KMS-11 (cell line): ENCODE data around the gene PTGIS.
"Not testable (repeated sequence)": the region's sequence is repeated elsewhere in the genome, so short reads cannot be mapped to it uniquely, and the experiment has no call there.

Experiments used
- H2AFZ ChIP-seq: fragments of 200-600 bp; sonication (generic); 2 replicates; pipeline ENCODE4 v1.6.1; 2016; ENCODE audit warnings: antibody characterized with exemption, mixed run types, low read depth
- H3K27ac ChIP-seq: fragments of 200-600 bp; sonication (generic); 2 replicates; pipeline ENCODE4 v1.6.1; 2016; ENCODE audit warnings: mild to moderate bottlenecking, mixed run types
- H3K27me3 ChIP-seq: fragments of 200-600 bp; sonication (generic); 2 replicates; pipeline ENCODE4 v1.6.1; 2017; ENCODE audit warnings: mild to moderate bottlenecking, low read depth, mixed run types, moderate library complexity; ENCODE audit not compliant: insufficient read depth
- H3K36me3 ChIP-seq: fragments of 200-600 bp; sonication (generic); 2 replicates; pipeline ENCODE4 v1.6.1; 2017; ENCODE audit warnings: mild to moderate bottlenecking, mixed run types; ENCODE audit not compliant: insufficient read depth
- H3K4me1 ChIP-seq: fragments of 200-600 bp; sonication (generic); 2 replicates; pipeline ENCODE4 v1.6.1; 2016; ENCODE audit warnings: mild to moderate bottlenecking, low read depth, mixed run types; ENCODE audit not compliant: poor library complexity, severe bottlenecking
- H3K4me2 ChIP-seq: fragments of 200-600 bp; sonication (generic); 2 replicates; pipeline ENCODE4 v1.7.0; 2016; ENCODE audit warnings: mild to moderate bottlenecking, mixed run types
- H3K4me3 ChIP-seq: fragments of 200-600 bp; sonication (generic); IDR thresholded peaks from 2 replicates; pipeline ENCODE4 v1.6.1; 2017; ENCODE audit warnings: low read depth, low read length, mixed read lengths; ENCODE audit not compliant: insufficient read depth
- H3K79me2 ChIP-seq: fragments of 200-600 bp; sonication (generic); 2 replicates; pipeline ENCODE4 v1.6.1; 2016; ENCODE audit warnings: low read depth, mixed run types; ENCODE audit not compliant: insufficient read depth
- H3K9ac ChIP-seq: fragments of 200-600 bp; sonication (generic); 2 replicates; pipeline ENCODE4 v1.6.1; 2016; ENCODE audit warnings: mild to moderate bottlenecking, mixed run types
- H4K20me1 ChIP-seq: fragments of 200-600 bp; sonication (generic); 2 replicates; pipeline ENCODE4 v1.6.1; 2016; ENCODE audit warnings: mild to moderate bottlenecking, mixed run types; ENCODE audit not compliant: insufficient read depth
- TF ChIP-seq, protein P1 (sequence below): fragments of 200-600 bp; sonication (generic); conservative IDR thresholded peaks from 2 replicates; pipeline ENCODE4 v1.6.1; 2017; ENCODE audit warnings: low read depth, mild to moderate bottlenecking, antibody characterized with exemption, low read length, moderate library complexity, mixed read lengths

Gene PTGIS

DNA sequence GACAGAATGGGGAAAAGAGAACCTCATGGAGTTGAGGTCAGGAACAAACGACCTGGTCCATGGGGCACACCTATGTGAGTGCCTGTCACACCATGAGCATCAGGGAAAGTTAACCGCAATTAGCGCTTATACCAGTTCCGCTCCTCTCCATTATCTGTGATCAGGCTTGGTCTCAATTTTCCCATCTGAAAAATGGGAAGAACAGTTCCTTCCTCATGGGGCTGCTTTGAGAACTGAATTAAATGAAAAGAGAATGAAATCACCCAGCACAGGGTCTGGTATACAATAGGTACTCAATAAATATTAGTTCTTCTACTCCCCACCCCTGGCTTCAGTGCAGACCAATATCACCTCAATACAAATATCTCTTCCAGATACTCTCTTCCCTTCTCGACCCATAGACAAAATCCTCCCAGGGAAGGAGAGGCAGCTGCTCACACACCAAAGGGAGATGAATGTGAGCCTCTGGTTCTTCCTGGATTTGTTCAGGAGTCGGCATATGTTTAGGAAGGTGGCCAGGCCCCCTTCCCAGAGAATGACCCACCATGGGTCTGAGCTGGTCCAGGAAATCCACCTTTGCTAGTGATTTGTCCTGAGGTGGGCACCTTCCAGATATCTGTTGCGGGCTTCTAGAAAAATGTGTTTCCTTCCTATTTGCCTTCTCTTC is 2.4 kb upstream of the PTGIS start:
- H3K27me3 ChIP-seq = peaks cover 30% of the 10 kb centered on the region
- H3K36me3 ChIP-seq = no peaks in the 10 kb centered on the region
- H4K20me1 ChIP-seq = no peaks in the 10 kb centered on the region
- no peak overlapping the region for H2AFZ ChIP-seq
- H3K79me2 ChIP-seq = no peaks in the 10 kb centered on the region
- no peak overlapping the region for H3K4me3 ChIP-seq
- no peak overlapping the region for H3K4me2 ChIP-seq
- H3K27ac ChIP-seq = no peak overlapping the region
- H3K4me1 ChIP-seq = no peaks in the 10 kb centered on the region
- H3K9ac ChIP-seq = no peak overlapping the region
- TF ChIP-seq, protein P1, sequence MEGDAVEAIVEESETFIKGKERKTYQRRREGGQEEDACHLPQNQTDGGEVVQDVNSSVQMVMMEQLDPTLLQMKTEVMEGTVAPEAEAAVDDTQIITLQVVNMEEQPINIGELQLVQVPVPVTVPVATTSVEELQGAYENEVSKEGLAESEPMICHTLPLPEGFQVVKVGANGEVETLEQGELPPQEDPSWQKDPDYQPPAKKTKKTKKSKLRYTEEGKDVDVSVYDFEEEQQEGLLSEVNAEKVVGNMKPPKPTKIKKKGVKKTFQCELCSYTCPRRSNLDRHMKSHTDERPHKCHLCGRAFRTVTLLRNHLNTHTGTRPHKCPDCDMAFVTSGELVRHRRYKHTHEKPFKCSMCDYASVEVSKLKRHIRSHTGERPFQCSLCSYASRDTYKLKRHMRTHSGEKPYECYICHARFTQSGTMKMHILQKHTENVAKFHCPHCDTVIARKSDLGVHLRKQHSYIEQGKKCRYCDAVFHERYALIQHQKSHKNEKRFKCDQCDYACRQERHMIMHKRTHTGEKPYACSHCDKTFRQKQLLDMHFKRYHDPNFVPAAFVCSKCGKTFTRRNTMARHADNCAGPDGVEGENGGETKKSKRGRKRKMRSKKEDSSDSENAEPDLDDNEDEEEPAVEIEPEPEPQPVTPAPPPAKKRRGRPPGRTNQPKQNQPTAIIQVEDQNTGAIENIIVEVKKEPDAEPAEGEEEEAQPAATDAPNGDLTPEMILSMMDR = no peak

- H3K9ac ChIP-seq = no peak overlapping the region
- no peak overlapping the region for H3K4me3 ChIP-seq
- TF ChIP-seq, protein P1 = no peak
- H3K27me3 ChIP-seq = peaks cover 30% of the 10 kb centered on the region
- no peaks in the 10 kb centered on the region for H3K79me2 ChIP-seq
- H3K4me1 ChIP-seq = no peaks in the 10 kb centered on the region
- H4K20me1 ChIP-seq = no peaks in the 10 kb centered on the region
- no peak overlapping the region for H3K27ac ChIP-seq
- H3K4me2 ChIP-seq = no peak overlapping the region
- no peak overlapping the region for H2AFZ ChIP-seq
- no peaks in the 10 kb centered on the region for H3K36me3 ChIP-seq
Observed at GRCh38 chr20:49569411-49570115, 1.6 kb upstream of the PTGIS start.

DNA sequence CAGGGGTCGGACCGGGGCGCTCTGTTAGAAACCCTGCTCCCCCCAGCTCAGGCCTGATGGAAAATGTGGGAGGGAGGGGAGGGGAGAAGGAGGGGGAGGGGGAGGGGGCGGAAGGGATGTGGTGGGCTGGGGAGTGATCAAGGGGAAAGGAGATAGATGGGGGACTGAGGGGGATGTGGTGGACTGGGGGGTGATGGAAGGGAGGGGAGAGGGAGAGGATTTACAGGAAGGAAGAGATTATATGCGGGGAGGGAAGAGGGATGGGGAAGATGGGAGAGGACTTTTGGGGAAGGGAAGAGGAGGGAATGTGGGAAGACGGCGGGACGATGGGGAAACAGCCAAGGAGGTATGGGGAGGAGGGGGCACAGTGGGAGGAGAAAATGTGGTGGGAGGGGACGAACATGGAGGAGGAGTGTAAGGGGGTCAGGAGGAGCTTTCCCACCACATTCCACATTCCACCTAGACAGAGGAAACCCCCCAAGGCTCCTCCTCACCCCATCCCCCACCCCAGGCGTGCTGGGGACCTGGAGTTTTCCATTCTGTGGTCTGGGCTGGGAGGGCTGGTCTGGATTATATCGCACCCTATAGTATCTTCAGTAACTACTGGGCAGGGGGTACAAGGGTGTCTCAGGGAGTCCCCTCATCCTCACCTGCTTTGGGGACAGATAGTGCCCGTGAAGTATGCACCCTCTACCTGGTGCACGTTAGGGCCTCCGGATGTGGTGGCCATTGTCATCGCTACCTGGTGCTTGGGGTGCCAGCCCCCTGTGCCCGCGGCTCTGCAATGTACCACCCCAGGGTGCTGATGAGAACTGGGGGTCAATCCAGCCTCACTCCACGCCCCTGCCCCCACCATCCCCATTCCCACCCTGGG is 578 bp upstream of the PTGIS start:
- H3K9ac ChIP-seq = no peak overlapping the region
- H3K4me2 ChIP-seq = no peak overlapping the region
- no peaks in the 10 kb centered on the region for H4K20me1 ChIP-seq
- no peak overlapping the region for H2AFZ ChIP-seq
- H3K36me3 ChIP-seq = no peaks in the 10 kb centered on the region
- no peak overlapping the region for H3K27ac ChIP-seq
- no peaks in the 10 kb centered on the region for H3K79me2 ChIP-seq
- H3K4me1 ChIP-seq = no peaks in the 10 kb centered on the region
- H3K4me3 ChIP-seq = no peak overlapping the region
- TF ChIP-seq, protein P1 = no peak
- peaks cover 30% of the 10 kb centered on the region for H3K27me3 ChIP-seq

- Histone ChIP-seq H3K4me3 (no peak overlapping the region), H4K20me1 (no peaks in the 10 kb centered on the region), H3K27ac (no peak overlapping the region), H3K27me3 (peaks cover 14% of the 10 kb centered on the region), H3K36me3 (no peaks in the 10 kb centered on the region), H3K4me1 (no peaks in the 10 kb centered on the region), H2AFZ (no peak overlapping the region), H3K79me2 (no peaks in the 10 kb centered on the region), H3K4me2 (no peak overlapping the region), H3K9ac (no peak overlapping the region)
- TF ChIP-seq, protein P1 = no peak
Observed at GRCh38 chr20:49566401-49567364, 1.3 kb downstream of the PTGIS start.

DNA sequence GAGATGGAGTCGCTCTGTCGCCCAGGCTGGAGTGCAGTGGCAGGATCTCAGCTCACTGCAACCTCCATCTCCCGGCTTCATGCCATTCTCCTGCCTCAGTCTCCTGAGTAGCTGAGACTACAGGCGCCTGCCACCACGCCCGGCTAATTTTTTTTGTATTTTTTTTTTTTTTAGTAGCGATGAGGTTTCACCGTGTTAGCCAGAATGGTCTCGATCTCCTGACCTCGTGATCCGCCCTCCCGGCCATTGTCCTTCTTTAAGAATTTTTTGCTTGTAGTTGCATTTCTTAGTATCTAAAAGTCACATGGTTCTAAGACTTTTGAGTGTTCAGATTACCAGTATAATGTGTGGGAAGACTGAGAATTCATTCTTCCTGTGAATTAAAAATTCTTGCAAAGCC is 2.9 kb downstream of the PTGIS start:
- not testable (repeated sequence) for H3K4me2 ChIP-seq, H3K9ac ChIP-seq, H4K20me1 ChIP-seq, H3K36me3 ChIP-seq, H2AFZ ChIP-seq, H3K4me1 ChIP-seq, H3K4me3 ChIP-seq, H3K27me3 ChIP-seq, H3K79me2 ChIP-seq, H3K27ac ChIP-seq
